Measurements from ENCODE around the gene MTAP. TPM values are rescaled to one million over a fixed set of nuclear protein-coding genes. Genes with fewer than 3 reads are reported as not detected.

Gene MTAP
- total RNA-seq, 1 experiment from 2014 or later: 326 TPM

DNA sequence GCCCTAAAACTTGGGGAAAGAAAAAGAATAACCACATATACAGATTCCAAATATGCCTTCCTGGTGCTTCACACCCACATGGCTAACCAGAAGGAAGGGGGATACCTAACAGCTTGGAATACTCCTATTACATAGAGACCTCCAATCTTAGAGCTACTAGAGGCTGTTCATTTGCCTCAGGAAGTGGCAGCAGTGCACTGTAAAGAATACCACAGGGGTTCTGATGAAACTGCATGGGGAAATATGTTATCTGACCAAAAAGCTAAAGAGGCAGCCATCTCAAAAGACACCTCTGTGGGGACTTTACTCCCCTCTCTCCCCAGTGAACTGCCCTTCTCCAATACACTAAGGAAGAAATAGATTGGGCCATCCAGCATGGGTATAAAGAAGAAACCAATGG lies 125.3 kb downstream of the MTAP start:
- Histone ChIP-seq H3K9me3 (ENCODE audit: control insufficient read depth in 1 of 2, insufficient read depth in 1 of 2, low read depth in 1 of 2, low read length in 2 of 2) (no peaks in the 10 kb centered on the region), H3K4me2 (ENCODE audit: low read length) (no peak overlapping the region), H3K4me1 (ENCODE audit: control insufficient read depth in 1 of 2, insufficient read depth in 2 of 2, low read length in 2 of 2) (peaks cover 0 to under 1% of the 10 kb centered on the region in 2 experiments; a peak in 2 of 4 replicates), H3K4me3 (replicated peaks in 1 of 2; ENCODE audit: low read depth in 1 of 2, low read length in 2 of 2) (no peak overlapping the region), H3K27ac (ENCODE audit: low read depth, low read length) (no peak overlapping the region), H4K20me1 (ENCODE audit: insufficient read depth) (no peaks in the 10 kb centered on the region), H2AFZ (ENCODE audit: low read depth, low read length, poor library complexity, severe bottlenecking) (no peak overlapping the region), H3K36me3 (ENCODE audit: control insufficient read depth in 1 of 2, insufficient read depth in 2 of 2, low read length in 2 of 2) (no peaks in the 10 kb centered on the region), H3K9ac (ENCODE audit: low read length) (no peak overlapping the region), H3K79me2 (ENCODE audit: insufficient read depth, low read length) (no peaks in the 10 kb centered on the region), H3K9me2 (ENCODE audit: insufficient read depth) (no peaks in the 10 kb centered on the region), H3K27me3 (ENCODE audit: insufficient read depth, low read length) (no peaks in the 10 kb centered on the region)
- no TSS peak for BruUV-seq (replicated peaks)
- no peak for TF ChIP-seq ELF1 (IDR thresholded peaks at IDR 0.05; ENCODE audit: borderline replicate concordance, low read depth)
- TF ChIP-seq, protein P1, sequence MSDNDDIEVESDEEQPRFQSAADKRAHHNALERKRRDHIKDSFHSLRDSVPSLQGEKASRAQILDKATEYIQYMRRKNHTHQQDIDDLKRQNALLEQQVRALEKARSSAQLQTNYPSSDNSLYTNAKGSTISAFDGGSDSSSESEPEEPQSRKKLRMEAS (IDR thresholded peaks at IDR 0.05): no peak
- no peak for TF ChIP-seq CEBPB (IDR thresholded peaks at IDR 0.05; ENCODE audit: low read depth)
- no peak for TF ChIP-seq EGR1 (IDR thresholded peaks at IDR 0.05; ENCODE audit: low read depth)
- TF ChIP-seq ZFX (IDR thresholded peaks at IDR 0.05): no peak
- TF ChIP-seq EZH2 (IDR thresholded peaks at IDR 0.05): no peak
- TF ChIP-seq, protein P2, sequence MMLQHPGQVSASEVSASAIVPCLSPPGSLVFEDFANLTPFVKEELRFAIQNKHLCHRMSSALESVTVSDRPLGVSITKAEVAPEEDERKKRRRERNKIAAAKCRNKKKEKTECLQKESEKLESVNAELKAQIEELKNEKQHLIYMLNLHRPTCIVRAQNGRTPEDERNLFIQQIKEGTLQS (IDR thresholded peaks at IDR 0.05): no peak
- no peak for TF ChIP-seq POLR2AphosphoS5 (IDR thresholded peaks at IDR 0.05; ENCODE audit: low read depth, low read length)
- TF ChIP-seq FOSL1 (IDR thresholded peaks at IDR 0.05; ENCODE audit: low read depth): no peak
- TF ChIP-seq SIN3A (IDR thresholded peaks at IDR 0.05; ENCODE audit: low read depth): no peak
- no peak for TF ChIP-seq JUND (IDR thresholded peaks at IDR 0.05)
- no peak for TF ChIP-seq RAD21 (IDR thresholded peaks at IDR 0.05; ENCODE audit: low read depth)
- TF ChIP-seq EZH2phosphoT487 (IDR thresholded peaks at IDR 0.05; ENCODE audit: borderline replicate concordance): no peak
- TF ChIP-seq ZNF274 (IDR thresholded peaks at IDR 0.05; ENCODE audit: low read depth, low read length): no peak
- TF ChIP-seq, protein P3, sequence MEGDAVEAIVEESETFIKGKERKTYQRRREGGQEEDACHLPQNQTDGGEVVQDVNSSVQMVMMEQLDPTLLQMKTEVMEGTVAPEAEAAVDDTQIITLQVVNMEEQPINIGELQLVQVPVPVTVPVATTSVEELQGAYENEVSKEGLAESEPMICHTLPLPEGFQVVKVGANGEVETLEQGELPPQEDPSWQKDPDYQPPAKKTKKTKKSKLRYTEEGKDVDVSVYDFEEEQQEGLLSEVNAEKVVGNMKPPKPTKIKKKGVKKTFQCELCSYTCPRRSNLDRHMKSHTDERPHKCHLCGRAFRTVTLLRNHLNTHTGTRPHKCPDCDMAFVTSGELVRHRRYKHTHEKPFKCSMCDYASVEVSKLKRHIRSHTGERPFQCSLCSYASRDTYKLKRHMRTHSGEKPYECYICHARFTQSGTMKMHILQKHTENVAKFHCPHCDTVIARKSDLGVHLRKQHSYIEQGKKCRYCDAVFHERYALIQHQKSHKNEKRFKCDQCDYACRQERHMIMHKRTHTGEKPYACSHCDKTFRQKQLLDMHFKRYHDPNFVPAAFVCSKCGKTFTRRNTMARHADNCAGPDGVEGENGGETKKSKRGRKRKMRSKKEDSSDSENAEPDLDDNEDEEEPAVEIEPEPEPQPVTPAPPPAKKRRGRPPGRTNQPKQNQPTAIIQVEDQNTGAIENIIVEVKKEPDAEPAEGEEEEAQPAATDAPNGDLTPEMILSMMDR (IDR thresholded peaks at IDR 0.05 in 2 of 3, conservative IDR thresholded peaks at IDR 0.05 in 1 of 3; ENCODE audit: borderline replicate concordance in 1 of 3, insufficient read depth in 1 of 3, low read depth in 2 of 3, low read length in 2 of 3): no peak
- no peak for TF ChIP-seq POLR2A (IDR thresholded peaks at IDR 0.05; ENCODE audit: borderline replicate concordance, extremely low read depth, insufficient read depth, insufficient read length)
- TF ChIP-seq, protein P4, sequence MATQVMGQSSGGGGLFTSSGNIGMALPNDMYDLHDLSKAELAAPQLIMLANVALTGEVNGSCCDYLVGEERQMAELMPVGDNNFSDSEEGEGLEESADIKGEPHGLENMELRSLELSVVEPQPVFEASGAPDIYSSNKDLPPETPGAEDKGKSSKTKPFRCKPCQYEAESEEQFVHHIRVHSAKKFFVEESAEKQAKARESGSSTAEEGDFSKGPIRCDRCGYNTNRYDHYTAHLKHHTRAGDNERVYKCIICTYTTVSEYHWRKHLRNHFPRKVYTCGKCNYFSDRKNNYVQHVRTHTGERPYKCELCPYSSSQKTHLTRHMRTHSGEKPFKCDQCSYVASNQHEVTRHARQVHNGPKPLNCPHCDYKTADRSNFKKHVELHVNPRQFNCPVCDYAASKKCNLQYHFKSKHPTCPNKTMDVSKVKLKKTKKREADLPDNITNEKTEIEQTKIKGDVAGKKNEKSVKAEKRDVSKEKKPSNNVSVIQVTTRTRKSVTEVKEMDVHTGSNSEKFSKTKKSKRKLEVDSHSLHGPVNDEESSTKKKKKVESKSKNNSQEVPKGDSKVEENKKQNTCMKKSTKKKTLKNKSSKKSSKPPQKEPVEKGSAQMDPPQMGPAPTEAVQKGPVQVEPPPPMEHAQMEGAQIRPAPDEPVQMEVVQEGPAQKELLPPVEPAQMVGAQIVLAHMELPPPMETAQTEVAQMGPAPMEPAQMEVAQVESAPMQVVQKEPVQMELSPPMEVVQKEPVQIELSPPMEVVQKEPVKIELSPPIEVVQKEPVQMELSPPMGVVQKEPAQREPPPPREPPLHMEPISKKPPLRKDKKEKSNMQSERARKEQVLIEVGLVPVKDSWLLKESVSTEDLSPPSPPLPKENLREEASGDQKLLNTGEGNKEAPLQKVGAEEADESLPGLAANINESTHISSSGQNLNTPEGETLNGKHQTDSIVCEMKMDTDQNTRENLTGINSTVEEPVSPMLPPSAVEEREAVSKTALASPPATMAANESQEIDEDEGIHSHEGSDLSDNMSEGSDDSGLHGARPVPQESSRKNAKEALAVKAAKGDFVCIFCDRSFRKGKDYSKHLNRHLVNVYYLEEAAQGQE (IDR thresholded peaks at IDR 0.05; ENCODE audit: low read depth): no peak
- TF ChIP-seq, protein P5, sequence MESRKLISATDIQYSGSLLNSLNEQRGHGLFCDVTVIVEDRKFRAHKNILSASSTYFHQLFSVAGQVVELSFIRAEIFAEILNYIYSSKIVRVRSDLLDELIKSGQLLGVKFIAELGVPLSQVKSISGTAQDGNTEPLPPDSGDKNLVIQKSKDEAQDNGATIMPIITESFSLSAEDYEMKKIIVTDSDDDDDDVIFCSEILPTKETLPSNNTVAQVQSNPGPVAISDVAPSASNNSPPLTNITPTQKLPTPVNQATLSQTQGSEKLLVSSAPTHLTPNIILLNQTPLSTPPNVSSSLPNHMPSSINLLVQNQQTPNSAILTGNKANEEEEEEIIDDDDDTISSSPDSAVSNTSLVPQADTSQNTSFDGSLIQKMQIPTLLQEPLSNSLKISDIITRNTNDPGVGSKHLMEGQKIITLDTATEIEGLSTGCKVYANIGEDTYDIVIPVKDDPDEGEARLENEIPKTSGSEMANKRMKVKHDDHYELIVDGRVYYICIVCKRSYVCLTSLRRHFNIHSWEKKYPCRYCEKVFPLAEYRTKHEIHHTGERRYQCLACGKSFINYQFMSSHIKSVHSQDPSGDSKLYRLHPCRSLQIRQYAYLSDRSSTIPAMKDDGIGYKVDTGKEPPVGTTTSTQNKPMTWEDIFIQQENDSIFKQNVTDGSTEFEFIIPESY (IDR thresholded peaks at IDR 0.05; ENCODE audit: extremely low read depth, insufficient replicate concordance, low read length): no peak
- no peak for TF ChIP-seq SP1 (IDR thresholded peaks at IDR 0.05; ENCODE audit: low read depth)
- ChIA-PET POLR2A (no interaction called here), RAD21 (ENCODE audit: low non-redundant PET in 1 of 2, low total read pairs in 2 of 2, uncharacterized antibody in 2 of 2, unreplicated experiment in 2 of 2) (no interaction called here), CTCF (no interaction called here)
- ATAC-seq (no peak), DNase-seq (ENCODE audit: low read depth, low spot score) (no peak)
- intact Hi-C loops (cut with micrococcal nuclease): no loop called here

All from HCT116 (cell line).